Thyroid gland (tissue), 4 donors: Measurements from ENCODE around the gene BCAS1.

Experiments
- CTCF ChIP-seq, 6 experiments: fragments of 200-600 bp in 3 of 6; fragments of 450-650 bp in 3 of 6; sonication (generic) in 3 of 6; IDR thresholded peaks; one replicate each; pipeline ENCODE4 v1.5.1; 2016 to 2019; ENCODE audit warnings: antibody characterized with exemption in 6 of 6, mild to moderate bottlenecking in 2 of 6, inconsistent platforms in 1 of 6, moderate library complexity in 1 of 6
- POLR2A ChIP-seq, 2 donors: fragments of 450-650 bp; IDR thresholded peaks; one replicate each; pipeline ENCODE4 v1.6.1; 2017; ENCODE audit warnings: antibody characterized with exemption in 2 of 2, mild to moderate bottlenecking in 2 of 2, moderate library complexity in 1 of 2

- TF ChIP-seq CTCF (IDR thresholded peaks at IDR 0.05) (no peak), POLR2A (IDR thresholded peaks at IDR 0.05) (no peak)
Measured at GRCh38 chr20:53940907-53941545, 129.4 kb downstream of the BCAS1 start.
